Measurements from ENCODE around the gene WSCD1. TPM values are rescaled to one million over a fixed set of nuclear protein-coding genes. Genes with fewer than 3 reads are reported as not detected.

WSCD1 gene
- total and polyA plus RNA-seq, 2 donors (not counting 3 experiments of a cell fraction or from before 2014, with no cell fraction given), result 21.5 to 49.4 TPM

- no peaks in the 10 kb centered on the region for H4K20me1 ChIP-seq (replicated peaks; ENCODE audit: control insufficient read depth, extremely low read depth, insufficient read depth, low read length)
- H3K4me3 ChIP-seq (replicated peaks in 1 of 3; ENCODE audit: insufficient read depth in 1 of 3, low read depth in 1 of 3, low read length in 3 of 3), result no peak overlapping the region
- H3K79me2 ChIP-seq (ENCODE audit: control insufficient read depth, insufficient read depth, low read length), result no peaks in the 10 kb centered on the region
- H3K9me1 ChIP-seq (replicated peaks; ENCODE audit: control insufficient read depth, extremely low read depth, insufficient read depth, low read length), result no peaks in the 10 kb centered on the region
- H2AFZ ChIP-seq (ENCODE audit: low read depth, low read length), result no peak overlapping the region
- H3K27ac ChIP-seq (ENCODE audit: insufficient read depth, low read depth, low read length), result no peak overlapping the region
- CTCF ChIA-PET, result no interaction called here
- no peaks in the 10 kb centered on the region for H3K9me3 ChIP-seq (replicated peaks; ENCODE audit: control insufficient read depth, insufficient read depth, low read length)
- BruUV-seq (replicated peaks), result no TSS peak
- no peaks in the 10 kb centered on the region for H3K27me3 ChIP-seq (ENCODE audit: control insufficient read depth in 2 of 2, insufficient read depth in 2 of 2, low read length in 2 of 2)
- H3K4me2 ChIP-seq (ENCODE audit: insufficient read depth, low read length), result no peak overlapping the region
- FAIRE-seq (no peak), DNase-seq (ENCODE audit: low read depth, low spot score) (no peak)
- H3K4me1 ChIP-seq (ENCODE audit: control insufficient read depth, extremely low read depth, insufficient read depth, low read length), result no peaks in the 10 kb centered on the region
- H3K9ac ChIP-seq (replicated peaks; ENCODE audit: extremely low read depth, insufficient read depth, low read length), result no peak overlapping the region
- no peaks in the 10 kb centered on the region for H3K36me3 ChIP-seq (ENCODE audit: control insufficient read depth in 2 of 2, extremely low read depth in 1 of 2, insufficient read depth in 2 of 2, low read length in 2 of 2)
- intact Hi-C loops (cut with micrococcal nuclease), result no loop called here
- POLR2A ChIA-PET, result no interaction called here
- TF ChIP-seq GATA2 (IDR thresholded peaks at IDR 0.05; ENCODE audit: insufficient read depth, insufficient read length, low read depth, low read length), result no peak
- no peak for TF ChIP-seq FOS (IDR thresholded peaks at IDR 0.05; ENCODE audit: borderline replicate concordance, insufficient read depth, low read length)
- TF ChIP-seq MYC (IDR thresholded peaks at IDR 0.05; ENCODE audit: low read depth, low read length), result no peak
- TF ChIP-seq CTCF (IDR thresholded peaks at IDR 0.05; ENCODE audit: extremely low read depth in 1 of 2, insufficient read depth in 1 of 2, low read depth in 1 of 2, low read length in 2 of 2), result no peak
- no peak for TF ChIP-seq POLR2A (IDR thresholded peaks at IDR 0.05; ENCODE audit: low read depth, low read length)
- no peak for TF ChIP-seq EZH2 (IDR thresholded peaks at IDR 0.05; ENCODE audit: borderline replicate concordance, low read depth, low read length, severe bottlenecking)
- TF ChIP-seq JUN (IDR thresholded peaks at IDR 0.05; ENCODE audit: borderline replicate concordance, insufficient read depth, insufficient read length, low read depth), result no peak
- no peak for TF ChIP-seq POLR2AphosphoS5 (IDR thresholded peaks at IDR 0.05; ENCODE audit: insufficient read depth, low read depth, low read length)
- no peak for TF ChIP-seq MAX (IDR thresholded peaks at IDR 0.05; ENCODE audit: insufficient read depth, insufficient read length)
- dilution Hi-C loops (cut with MboI; ENCODE audit: extremely low pct_ligation_motif_present, low sequenced_read_pairs), result no loop called here
These were observed 22.2 kb upstream of the WSCD1 start for GRCh38 chr17:6047966-6048365.

Measured in endothelial cell of umbilical vein (primary cell).